Left ventricle myocardium inferior (tissue), 1 donor: ENCODE data around the gene SCD. TPM values are rescaled to one million over a fixed set of nuclear protein-coding genes. Genes with fewer than 3 reads are reported as not detected.

Source experiments
- DNase-seq: peaks from one replicate; pipeline ENCODE4 v3.0.0-alpha.2; 2020
- H3K27ac ChIP-seq: fragments of 200-600 bp; replicated peaks from 2 replicates; pipeline ENCODE4 v1.8.0; 2021
- H3K27me3 ChIP-seq: fragments of 200-600 bp; 2 replicates; pipeline ENCODE4 v1.8.0; 2021; ENCODE audit warnings: low read depth
- H3K36me3 ChIP-seq: fragments of 200-600 bp; 2 replicates; pipeline ENCODE4 v1.8.0; 2021
- H3K4me1 ChIP-seq: fragments of 200-600 bp; 2 replicates; pipeline ENCODE4 v1.8.0; 2021
- H3K4me3 ChIP-seq: fragments of 200-600 bp; 2 replicates; pipeline ENCODE4 v1.8.0; 2021; ENCODE audit warnings: mild to moderate bottlenecking, moderate library complexity
- H3K9me3 ChIP-seq: fragments of 200-600 bp; replicated peaks from 2 replicates; pipeline ENCODE4 v1.8.0; 2021
- intact Hi-C: fragments of 100-400 bp; cut with micrococcal nuclease; formaldehyde crosslinking; loops from one replicate; pipeline ENCODE4 v1.11.0; 2022
- total RNA-seq: library from RNA; stranded (reverse); fragmentation: NEBNext Ultra II Directional; extraction: Animal tissue kit (Norgen Biotek cat#: 25700); gene quantifications from one replicate; pipeline ENCODE4 v1.2.1, GENCODE V29; 2021
- TF ChIP-seq, protein P1 (sequence below): fragments of 200-600 bp; IDR thresholded peaks from 2 replicates; pipeline ENCODE4 v1.8.0; 2021; ENCODE audit warnings: antibody characterized with exemption, mild to moderate bottlenecking, borderline replicate concordance
- donor health status: DM: no; HTN: yes; CAD: no; lungs with severe emphysema.

The SCD gene
- total RNA-seq, 1 donor from 2014 or later: 4.8 TPM

DNA sequence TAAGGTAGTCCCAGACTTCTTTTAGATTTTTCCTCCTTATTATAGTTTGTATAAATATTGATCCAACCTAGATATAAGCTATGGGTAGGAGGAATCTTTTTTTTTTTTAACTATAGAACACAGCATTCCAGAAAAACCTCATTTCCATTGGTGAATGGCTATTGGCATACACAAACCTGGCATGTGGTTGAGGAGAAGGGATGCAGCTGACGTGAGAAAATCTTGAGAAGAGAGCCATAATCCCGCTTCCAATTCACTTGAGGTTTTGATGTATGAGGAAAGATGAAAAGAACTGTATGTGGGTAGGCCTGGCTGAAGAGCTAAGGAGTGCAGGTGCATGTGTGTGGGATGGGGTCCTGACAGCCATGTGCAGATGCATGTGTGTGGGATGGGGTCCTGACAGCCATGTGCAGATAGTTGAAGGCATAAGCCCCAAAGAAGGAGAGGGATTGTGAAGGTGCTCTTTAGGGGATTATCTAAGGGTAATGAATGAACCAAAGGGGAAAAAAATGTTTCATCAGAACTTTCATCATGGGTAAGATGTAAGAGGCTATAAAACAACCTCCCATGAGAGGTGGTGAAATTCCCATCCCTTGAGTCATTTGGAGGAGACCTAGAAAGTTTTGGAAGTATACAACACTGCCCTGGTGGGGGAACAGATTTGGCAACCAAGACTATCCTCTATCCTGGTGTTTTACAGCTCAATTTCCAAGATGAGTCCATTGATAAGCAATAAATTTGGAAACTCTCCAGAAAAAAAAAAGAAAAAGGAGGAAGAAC lies 13.2 kb upstream of the SCD start:
- Histone ChIP-seq H3K4me1 (no peaks in the 10 kb centered on the region), H3K27me3 (peaks cover 91% of the 10 kb centered on the region), H3K9me3 (no peaks in the 10 kb centered on the region), H3K4me3 (no peak overlapping the region), H3K27ac (no peak overlapping the region), H3K36me3 (no peaks in the 10 kb centered on the region)
- intact Hi-C loops: no loop called here
- TF ChIP-seq, protein P1, sequence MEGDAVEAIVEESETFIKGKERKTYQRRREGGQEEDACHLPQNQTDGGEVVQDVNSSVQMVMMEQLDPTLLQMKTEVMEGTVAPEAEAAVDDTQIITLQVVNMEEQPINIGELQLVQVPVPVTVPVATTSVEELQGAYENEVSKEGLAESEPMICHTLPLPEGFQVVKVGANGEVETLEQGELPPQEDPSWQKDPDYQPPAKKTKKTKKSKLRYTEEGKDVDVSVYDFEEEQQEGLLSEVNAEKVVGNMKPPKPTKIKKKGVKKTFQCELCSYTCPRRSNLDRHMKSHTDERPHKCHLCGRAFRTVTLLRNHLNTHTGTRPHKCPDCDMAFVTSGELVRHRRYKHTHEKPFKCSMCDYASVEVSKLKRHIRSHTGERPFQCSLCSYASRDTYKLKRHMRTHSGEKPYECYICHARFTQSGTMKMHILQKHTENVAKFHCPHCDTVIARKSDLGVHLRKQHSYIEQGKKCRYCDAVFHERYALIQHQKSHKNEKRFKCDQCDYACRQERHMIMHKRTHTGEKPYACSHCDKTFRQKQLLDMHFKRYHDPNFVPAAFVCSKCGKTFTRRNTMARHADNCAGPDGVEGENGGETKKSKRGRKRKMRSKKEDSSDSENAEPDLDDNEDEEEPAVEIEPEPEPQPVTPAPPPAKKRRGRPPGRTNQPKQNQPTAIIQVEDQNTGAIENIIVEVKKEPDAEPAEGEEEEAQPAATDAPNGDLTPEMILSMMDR: no peak
- no peak for DNase-seq

DNA sequence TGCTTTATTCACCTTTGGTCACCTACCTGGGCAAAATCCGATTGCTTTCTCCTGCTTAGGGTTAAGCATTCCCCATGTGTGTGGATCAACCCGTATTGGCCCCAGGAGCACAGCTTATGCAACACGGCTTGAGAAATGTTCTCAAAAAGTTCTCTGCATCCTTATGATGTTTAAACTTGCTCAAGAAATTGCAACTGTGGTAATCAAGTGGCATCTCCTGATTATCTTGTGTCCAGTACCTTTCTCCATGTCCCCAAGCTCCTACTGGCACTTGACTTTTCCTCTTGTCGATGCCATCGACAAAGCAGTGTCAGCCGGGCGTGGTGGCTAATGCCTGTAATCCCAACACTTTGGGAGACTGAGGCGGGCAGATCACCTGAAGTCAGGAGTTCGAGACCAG lies 12.3 kb upstream of the SCD start:
- Histone ChIP-seq H3K27me3 (peaks cover 87% of the 10 kb centered on the region), H3K27ac (no peak overlapping the region), H3K36me3 (no peaks in the 10 kb centered on the region), H3K9me3 (no peaks in the 10 kb centered on the region), H3K4me3 (no peak overlapping the region), H3K4me1 (no peaks in the 10 kb centered on the region)
- no peak for DNase-seq
- intact Hi-C loops: no loop called here
- TF ChIP-seq, protein P1: no peak

DNA sequence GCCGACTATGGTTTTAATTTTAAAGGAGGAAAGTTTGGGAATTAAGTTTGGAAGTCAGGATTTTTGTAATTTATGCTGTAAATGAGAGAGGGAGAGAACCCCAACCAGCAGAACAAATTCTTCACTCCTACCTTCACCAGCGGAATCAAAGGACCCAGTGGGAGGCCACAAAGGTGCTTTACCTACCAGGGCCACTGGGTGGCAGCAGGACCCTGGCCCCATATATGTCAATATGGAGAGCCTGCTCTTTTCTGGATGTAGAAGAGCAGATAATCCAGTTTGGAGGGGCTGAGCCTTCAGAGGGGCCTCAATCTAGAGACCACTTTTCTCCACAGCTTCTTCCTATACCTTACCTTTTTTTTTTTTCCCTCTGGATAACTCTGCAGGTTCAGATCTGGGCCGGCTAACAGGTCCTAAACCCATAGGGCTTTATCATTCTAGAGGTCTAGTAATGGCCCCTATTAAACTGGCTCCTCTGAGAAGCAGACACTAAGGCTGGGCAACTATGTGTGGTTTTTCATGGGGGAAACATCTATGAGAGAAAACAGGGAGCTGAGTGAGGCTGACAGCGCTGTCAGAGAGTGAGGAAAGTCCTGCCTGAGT lies 8.5 kb upstream of the SCD start:
- H3K4me1 ChIP-seq: no peaks in the 10 kb centered on the region
- peaks cover 56% of the 10 kb centered on the region for H3K27me3 ChIP-seq
- DNase-seq: peak; percentile 73
- no peak overlapping the region for H3K27ac ChIP-seq
- no peaks in the 10 kb centered on the region for H3K9me3 ChIP-seq
- intact Hi-C loops: loop anchor here (2.0 kb wide), 1 partner anchor 94 kb away; no protein-coding TSS in a partner anchor
- TF ChIP-seq, protein P1: peak; percentile 96
- no peak overlapping the region for H3K4me3 ChIP-seq
- H3K36me3 ChIP-seq: no peaks in the 10 kb centered on the region

GRCh38 chr10:100339236-100339635 lies 7.8 kb upstream of the SCD start:
- intact Hi-C loops: loop anchor here (2.0 kb wide), 1 partner anchor 94 kb away; no protein-coding TSS in a partner anchor
- TF ChIP-seq, protein P1: no peak
- Histone ChIP-seq H3K4me1 (no peaks in the 10 kb centered on the region), H3K27ac (no peak overlapping the region), H3K4me3 (no peak overlapping the region), H3K36me3 (no peaks in the 10 kb centered on the region), H3K9me3 (no peaks in the 10 kb centered on the region), H3K27me3 (peaks cover 49% of the 10 kb centered on the region)
- DNase-seq: no peak

GRCh38 chr10:100340948-100341847 lies 5.8 kb upstream of the SCD start:
- H3K27me3 ChIP-seq: peaks cover 44% of the 10 kb centered on the region
- peaks cover 3% of the 10 kb centered on the region for H3K4me1 ChIP-seq
- no peak overlapping the region for H3K4me3 ChIP-seq
- no peak overlapping the region for H3K27ac ChIP-seq
- DNase-seq: peak; percentile 25
- H3K9me3 ChIP-seq: no peaks in the 10 kb centered on the region
- TF ChIP-seq, protein P1: no peak
- no peaks in the 10 kb centered on the region for H3K36me3 ChIP-seq
- intact Hi-C loops: no loop called here
